Transverse colon (tissue), 4 donors: ENCODE measurements around the gene ANKRD40CL.

Experiments
- CTCF ChIP-seq, 5 experiments: fragments of 200-600 bp in 3 of 5; fragments of 450-650 bp in 2 of 5; sonication (generic) in 3 of 5; IDR thresholded peaks; 1 replicate in 2 of 5; 2 replicates in 3 of 5; pipeline ENCODE4 v1.5.1; 2016 to 2017; ENCODE audit warnings: antibody characterized with exemption in 5 of 5, inconsistent platforms in 3 of 5, mild to moderate bottlenecking in 2 of 5, moderate library complexity in 1 of 5
- EP300 ChIP-seq: sonication (generic); formaldehyde crosslinking; IDR thresholded peaks from one replicate; pipeline ENCODE4 v1.6.1; 2017; ENCODE audit warnings: antibody characterized with exemption, low read depth
- POLR2A ChIP-seq: fragments of 450-650 bp; IDR thresholded peaks from one replicate; pipeline ENCODE4 v1.6.1; 2016; ENCODE audit warnings: antibody characterized with exemption, mild to moderate bottlenecking, moderate library complexity
- POLR2AphosphoS5 ChIP-seq, 3 donors: sonication (generic); formaldehyde crosslinking; IDR thresholded peaks; one replicate each; pipeline ENCODE4 v1.6.1; 2016; ENCODE audit warnings: antibody characterized with exemption in 3 of 3

GRCh38 chr17:50794361-50794760, 27.0 kb upstream of the ANKRD40CL start:
- TF ChIP-seq POLR2A (no peak), CTCF (IDR thresholded peaks at IDR 0.05) (no peak), EP300 (no peak), POLR2AphosphoS5 (IDR thresholded peaks at IDR 0.05) (no peak)
